Activated naive CD8-positive, alpha-beta T cell treated with anti-CD3 and anti-CD28 coated beads, Interleukin-2, amount 10 ng/mL, durations not matched to agents 7 days and 5 days (primary cell): ENCODE results near the gene QRSL1. TPM values are rescaled to one million over a fixed set of nuclear protein-coding genes. Genes with fewer than 3 reads are reported as not detected.
"Not testable (repeated sequence)": the region's sequence is repeated elsewhere in the genome, so short reads cannot be mapped to it uniquely, and the experiment has no call there.

ENCODE experiments used
- ATAC-seq: fragments of 150-1000 bp; cut with Tn5 transposase; one replicate; pipeline ENCODE4 v1.10.0; 2021; ENCODE audit warnings: low read depth, moderate library complexity
- POLR2A ChIA-PET: fragments of 350-600 bp; sonication (Branson Sonifier 250); formaldehyde crosslinking; loops from one replicate; lab custom pipeline; 2021; ENCODE audit warnings: antibody characterized with exemption; lab: Charles Lee
- DNase-seq: peaks from one replicate; pipeline ENCODE4 v3.0.0; 2021
- H3K27ac Mint-ChIP-seq: one replicate; pipeline ENCODE4 v1.8.0; 2022; ENCODE audit warnings: mild to moderate bottlenecking, mixed read lengths
- H3K27me3 Mint-ChIP-seq: one replicate; pipeline ENCODE4 v1.8.0; 2022; ENCODE audit warnings: mild to moderate bottlenecking, moderate library complexity, mixed read lengths
- H3K36me3 Mint-ChIP-seq: one replicate; pipeline ENCODE4 v1.8.0; 2021; ENCODE audit warnings: mild to moderate bottlenecking, mixed read lengths
- H3K4me1 Mint-ChIP-seq: one replicate; pipeline ENCODE4 v1.8.0; 2021; ENCODE audit warnings: mixed read lengths
- H3K4me3 Mint-ChIP-seq: one replicate; pipeline ENCODE4 v1.8.0; 2022; ENCODE audit warnings: mild to moderate bottlenecking, moderate library complexity, mixed read lengths
- H3K9me3 Mint-ChIP-seq: one replicate; pipeline ENCODE4 v1.8.0; 2021; ENCODE audit warnings: mixed read lengths
- total RNA-seq, 2 experiments: library from RNA; stranded (reverse); gene quantifications; one replicate each; pipeline ENCODE4 v1.2.3, GENCODE V29; 2021

QRSL1 gene
- 10 to 100 TPM; 12.1 to 12.7 TPM for total RNA-seq

- Mint-ChIP-seq H3K36me3 (peaks cover 4% of the 10 kb centered on the region), H3K4me1 (peaks cover 19% of the 10 kb centered on the region), H3K4me3 (peak within 1 kb of the TSS; percentile 98), H3K27ac (peak within 1 kb of the TSS; percentile 99), H3K27me3 (no peaks in the 10 kb centered on the region), H3K9me3 (no peaks in the 10 kb centered on the region)
- ATAC-seq (peak; percentile 95), DNase-seq (peak; percentile 81)
- POLR2A ChIA-PET, result interaction anchor here (0.7 kb wide), 2 partner anchors 137 to 1372 kb away, joined by 3 read pairs; no protein-coding TSS in a partner anchor
Measured at GRCh38 chr6:106629103-106629858, at the start of gene QRSL1, which contains the start of gene RTN4IP1. QRSL1 (plus strand) TSS chr6:106629578; CDS start chr6:106629682, 104 bp downstream. RTN4IP1 (minus strand) TSS chr6:106629498; CDS start chr6:106629021, 477 bp downstream.

DNA sequence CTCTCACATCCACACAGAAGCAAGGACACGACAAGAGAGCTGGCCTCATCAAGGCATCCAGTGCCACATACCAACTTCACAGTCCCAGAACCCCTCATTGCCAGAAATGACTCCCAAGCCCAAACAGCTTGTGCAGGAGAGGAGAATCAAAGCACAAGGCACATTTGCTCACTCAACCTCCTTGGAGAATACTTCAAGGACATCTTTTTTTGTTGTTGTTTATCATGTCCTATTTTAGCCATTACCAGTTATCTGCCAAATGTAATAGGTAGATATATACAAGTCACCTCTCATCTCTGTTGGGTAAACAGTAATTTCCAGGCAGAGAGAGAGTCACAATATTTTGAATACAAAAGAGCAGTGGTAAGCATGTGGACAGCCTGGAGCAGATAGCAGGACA lies 47.9 kb upstream of the QRSL1 start:
- Mint-ChIP-seq H3K4me1 (peaks cover 4% of the 10 kb centered on the region), H3K4me3 (no peak overlapping the region), H3K27me3 (no peaks in the 10 kb centered on the region), H3K27ac (no peak overlapping the region), H3K9me3 (no peaks in the 10 kb centered on the region), H3K36me3 (peaks cover 16% of the 10 kb centered on the region)
- DNase-seq (no peak), ATAC-seq (no peak)
- POLR2A ChIA-PET, result no interaction called here

- H3K4me3 Mint-ChIP-seq, result no peak overlapping the region
- H3K27me3 Mint-ChIP-seq, result no peaks in the 10 kb centered on the region
- no peaks in the 10 kb centered on the region for H3K9me3 Mint-ChIP-seq
- ATAC-seq, result no peak
- no peaks in the 10 kb centered on the region for H3K4me1 Mint-ChIP-seq
- no peak for DNase-seq
- H3K27ac Mint-ChIP-seq, result no peak overlapping the region
- H3K36me3 Mint-ChIP-seq, result peaks cover 18% of the 10 kb centered on the region
- POLR2A ChIA-PET, result no interaction called here
Measured at GRCh38 chr6:106586815-106587415, 42.5 kb upstream of the QRSL1 start.

DNA sequence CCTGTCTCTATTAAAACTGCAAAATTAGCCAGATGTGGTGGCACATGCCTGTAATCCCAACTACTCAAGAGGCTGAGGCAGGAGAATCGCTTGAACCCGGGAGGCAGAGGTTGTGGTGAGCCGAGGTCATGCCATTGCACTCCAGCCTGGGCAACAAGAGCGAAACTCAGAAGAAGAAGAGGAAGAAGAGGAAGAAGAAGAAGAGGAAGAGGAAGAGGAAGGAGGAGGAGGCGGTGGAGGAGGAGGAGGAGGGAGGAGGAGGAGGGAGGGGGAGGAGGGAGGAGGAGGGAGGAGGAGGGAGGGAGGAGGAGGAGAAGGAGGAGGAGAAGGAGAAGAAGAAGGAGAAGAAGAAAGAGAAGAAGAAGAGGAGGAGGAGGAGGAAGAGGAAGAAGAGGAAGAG lies 40.4 kb upstream of the QRSL1 start:
- DNase-seq, H3K9me3 Mint-ChIP-seq, H3K27me3 Mint-ChIP-seq, H3K4me1 Mint-ChIP-seq, POLR2A ChIA-PET, ATAC-seq, H3K27ac Mint-ChIP-seq, H3K4me3 Mint-ChIP-seq: not testable (repeated sequence)
- H3K36me3 Mint-ChIP-seq, result peaks cover 10% of the 10 kb centered on the region

GRCh38 chr6:106591111-106591825 lies 38.1 kb upstream of the QRSL1 start:
- Mint-ChIP-seq H3K36me3 (peaks cover 8% of the 10 kb centered on the region), H3K27me3 (no peaks in the 10 kb centered on the region)
- POLR2A ChIA-PET, result no interaction called here

DNA sequence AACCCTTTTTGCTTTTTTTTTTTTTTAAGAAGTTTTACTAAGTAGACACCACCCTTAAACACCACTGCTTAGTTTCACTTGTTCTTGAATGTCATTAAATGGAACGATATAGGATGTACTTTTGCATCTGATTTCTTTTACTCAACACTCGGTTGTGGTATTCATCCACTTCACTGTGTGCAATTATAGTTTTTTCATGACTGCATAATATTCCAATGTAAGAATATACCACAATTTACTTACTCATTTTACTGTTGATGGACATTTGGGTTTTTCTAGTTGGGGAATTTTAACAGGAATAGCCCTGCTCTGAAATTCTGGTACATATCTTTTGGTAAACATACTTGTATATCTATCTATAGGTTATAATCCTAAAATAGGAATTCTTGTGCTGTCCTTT lies 29.9 kb upstream of the QRSL1 start:
- DNase-seq (no peak), ATAC-seq (no peak)
- Mint-ChIP-seq H3K36me3 (peaks cover 28% of the 10 kb centered on the region), H3K27me3 (no peaks in the 10 kb centered on the region), H3K9me3 (peaks cover 2% of the 10 kb centered on the region), H3K4me1 (no peaks in the 10 kb centered on the region), H3K27ac (no peak overlapping the region), H3K4me3 (no peak overlapping the region)
- POLR2A ChIA-PET, result no interaction called here

More at GRCh38 chr6:106591111-106591825, 38.1 kb upstream of the QRSL1 start:
- no peak for DNase-seq
- Mint-ChIP-seq H3K4me1 (no peaks in the 10 kb centered on the region), H3K4me3 (no peak overlapping the region), H3K9me3 (no peaks in the 10 kb centered on the region), H3K27ac (no peak overlapping the region)
- no peak for ATAC-seq

DNA sequence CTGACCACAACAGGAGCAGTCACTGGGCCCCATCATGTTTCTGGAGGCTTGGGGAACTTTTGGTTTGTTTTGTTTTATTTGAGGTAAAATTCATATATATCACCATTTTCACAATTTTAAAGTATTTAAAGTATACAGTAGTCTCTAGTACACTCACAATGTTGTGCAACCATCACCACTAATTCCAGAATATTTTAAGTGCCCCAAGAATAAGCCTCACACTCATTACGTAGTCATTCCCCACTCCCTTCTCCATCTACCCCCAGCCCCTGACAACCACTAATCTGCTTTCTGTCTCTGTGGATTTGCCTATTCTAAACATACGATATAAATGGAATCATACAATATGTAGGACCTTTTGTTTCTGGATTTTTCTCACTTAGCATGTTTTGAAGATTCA lies 29.0 kb upstream of the QRSL1 start:
- Mint-ChIP-seq H3K4me3 (no peak overlapping the region), H3K27me3 (no peaks in the 10 kb centered on the region), H3K27ac (no peak overlapping the region), H3K36me3 (peaks cover 28% of the 10 kb centered on the region), H3K9me3 (peaks cover 2% of the 10 kb centered on the region), H3K4me1 (no peaks in the 10 kb centered on the region)
- no peak for DNase-seq
- no peak for ATAC-seq
- POLR2A ChIA-PET, result no interaction called here

GRCh38 chr6:106608080-106608668 lies 21.2 kb upstream of the QRSL1 start:
- H3K27me3 Mint-ChIP-seq, result no peaks in the 10 kb centered on the region
- peaks cover 3% of the 10 kb centered on the region for H3K36me3 Mint-ChIP-seq
- peaks cover 10% of the 10 kb centered on the region for H3K4me1 Mint-ChIP-seq
- no peak overlapping the region for H3K27ac Mint-ChIP-seq
- H3K9me3 Mint-ChIP-seq, result no peaks in the 10 kb centered on the region
- POLR2A ChIA-PET, result no interaction called here
- ATAC-seq, result peak; percentile 74
- H3K4me3 Mint-ChIP-seq, result no peak overlapping the region
- no peak for DNase-seq

GRCh38 chr6:106609699-106610098 lies 19.7 kb upstream of the QRSL1 start:
- Mint-ChIP-seq H3K27me3 (no peaks in the 10 kb centered on the region), H3K9me3 (no peaks in the 10 kb centered on the region), H3K27ac (no peak overlapping the region), H3K4me3 (no peak overlapping the region), H3K36me3 (peaks cover 13% of the 10 kb centered on the region), H3K4me1 (peaks cover 24% of the 10 kb centered on the region)
- no peak for ATAC-seq
- POLR2A ChIA-PET, result no interaction called here
- DNase-seq, result no peak

- H3K27me3 Mint-ChIP-seq, result no peaks in the 10 kb centered on the region
- peaks cover 24% of the 10 kb centered on the region for H3K4me1 Mint-ChIP-seq
- H3K36me3 Mint-ChIP-seq, result peaks cover 17% of the 10 kb centered on the region
- no peak for ATAC-seq
- POLR2A ChIA-PET, result no interaction called here
- H3K4me3 Mint-ChIP-seq, result no peak overlapping the region
- DNase-seq, result no peak
- H3K27ac Mint-ChIP-seq, result no peak overlapping the region
- H3K9me3 Mint-ChIP-seq, result no peaks in the 10 kb centered on the region
Measured at GRCh38 chr6:106611030-106611429, 18.3 kb upstream of the QRSL1 start.

GRCh38 chr6:106612671-106613416 lies 16.5 kb upstream of the QRSL1 start:
- ATAC-seq (no peak), DNase-seq (no peak)
- no peak overlapping the region for H3K4me3 Mint-ChIP-seq
- no peak overlapping the region for H3K27ac Mint-ChIP-seq
- no peaks in the 10 kb centered on the region for H3K27me3 Mint-ChIP-seq
- no peaks in the 10 kb centered on the region for H3K9me3 Mint-ChIP-seq
- POLR2A ChIA-PET, result no interaction called here
- H3K4me1 Mint-ChIP-seq, result peaks cover 28% of the 10 kb centered on the region
- peaks cover 19% of the 10 kb centered on the region for H3K36me3 Mint-ChIP-seq

GRCh38 chr6:106613590-106613989 lies 15.8 kb upstream of the QRSL1 start:
- Mint-ChIP-seq H3K4me1 (peaks cover 29% of the 10 kb centered on the region), H3K27ac (no peak overlapping the region), H3K27me3 (no peaks in the 10 kb centered on the region), H3K4me3 (no peak overlapping the region), H3K9me3 (no peaks in the 10 kb centered on the region), H3K36me3 (peaks cover 24% of the 10 kb centered on the region)
- ATAC-seq (no peak), DNase-seq (no peak)
- POLR2A ChIA-PET, result no interaction called here

- Mint-ChIP-seq H3K4me1 (peaks cover 31% of the 10 kb centered on the region), H3K27ac (peak overlapping the region; percentile 17), H3K4me3 (no peak overlapping the region), H3K27me3 (no peaks in the 10 kb centered on the region), H3K9me3 (no peaks in the 10 kb centered on the region), H3K36me3 (peaks cover 24% of the 10 kb centered on the region)
- ATAC-seq (no peak), DNase-seq (no peak)
- POLR2A ChIA-PET, result no interaction called here
Measured at GRCh38 chr6:106614166-106614565, 15.2 kb upstream of the QRSL1 start.
